Activated CD8-positive, alpha-beta memory T cell treated with anti-CD3 and anti-CD28 coated beads, Interleukin-2, amount 50 U/mL, for 24 hours (primary cell): ENCODE results near the gene CDKN3.
A peak's percentile ranks its signal among the peaks of the same experiment; 100 is the strongest.

Experiments used
- DNase-seq: peaks from one replicate; pipeline ENCODE4 v3.0.0-alpha.2; 2020; ENCODE audit errors: extremely low read depth

CDKN3 gene

GRCh38 chr14:54396493-54397335, at the start of gene CDKN3:
CDKN3 (plus strand) TSS chr14:54397007; CDS start chr14:54397069, 62 bp downstream.
- peak; percentile 93 for DNase-seq

GRCh38 chr14:54347044-54347443, 49.8 kb upstream of the CDKN3 start:
- DNase-seq = no peak

- DNase-seq = no peak
These were observed 48.7 kb upstream of the CDKN3 start for GRCh38 chr14:54348001-54348611.

- DNase-seq = no peak
These were observed 47.7 kb upstream of the CDKN3 start for GRCh38 chr14:54348923-54349620.

- DNase-seq = no peak
These were observed 47.1 kb upstream of the CDKN3 start for GRCh38 chr14:54349713-54350112.

- DNase-seq = no peak
These were observed 46.6 kb upstream of the CDKN3 start for GRCh38 chr14:54350203-54350602.

- no peak for DNase-seq
These were observed 43.5 kb upstream of the CDKN3 start for GRCh38 chr14:54353266-54353665.

GRCh38 chr14:54353694-54354093, 43.1 kb upstream of the CDKN3 start:
- DNase-seq = no peak

- DNase-seq = no peak
These were observed 42.7 kb upstream of the CDKN3 start for GRCh38 chr14:54354096-54354495.

- DNase-seq = no peak
These were observed 41.7 kb upstream of the CDKN3 start for GRCh38 chr14:54354968-54355641.

- no peak for DNase-seq
These were observed 41.1 kb upstream of the CDKN3 start for GRCh38 chr14:54355698-54356097.

GRCh38 chr14:54356172-54356571, 40.6 kb upstream of the CDKN3 start:
- no peak for DNase-seq

GRCh38 chr14:54360667-54361066, 36.1 kb upstream of the CDKN3 start:
- no peak for DNase-seq

GRCh38 chr14:54362089-54362504, 34.7 kb upstream of the CDKN3 start:
- DNase-seq = no peak

GRCh38 chr14:54362759-54363437, 33.9 kb upstream of the CDKN3 start:
- no peak for DNase-seq

- DNase-seq = no peak
These were observed 32.0 kb upstream of the CDKN3 start for GRCh38 chr14:54364555-54365415.

GRCh38 chr14:54366736-54367735, 29.8 kb upstream of the CDKN3 start:
- DNase-seq = no peak

GRCh38 chr14:54368291-54368690, 28.5 kb upstream of the CDKN3 start:
- DNase-seq = no peak

- DNase-seq = no peak
These were observed 27.5 kb upstream of the CDKN3 start for GRCh38 chr14:54369343-54369742.
